ENCODE measurements around the gene ATG4D.
"Not testable (repeated sequence)": the region's sequence is repeated elsewhere in the genome, so short reads cannot be mapped to it uniquely, and the experiment has no call there.

Gene ATG4D

GRCh38 chr19:10518444-10519361, 25.0 kb upstream of the ATG4D start:
- in situ Hi-C loops (cut with HindIII; ENCODE audit: low sequenced_read_pairs): no loop called here

GRCh38 chr19:10519421-10519820, 24.3 kb upstream of the ATG4D start:
- in situ Hi-C loops (cut with HindIII; ENCODE audit: low sequenced_read_pairs): no loop called here

GRCh38 chr19:10520652-10521318, 22.9 kb upstream of the ATG4D start:
- in situ Hi-C loops (cut with HindIII; ENCODE audit: low sequenced_read_pairs): no loop called here

- in situ Hi-C loops (cut with HindIII; ENCODE audit: low sequenced_read_pairs): no loop called here
These were observed 22.1 kb upstream of the ATG4D start for GRCh38 chr19:10521461-10522171.

- in situ Hi-C loops (cut with HindIII; ENCODE audit: low sequenced_read_pairs): no loop called here
These were observed 20.5 kb upstream of the ATG4D start for GRCh38 chr19:10523135-10523636.

- in situ Hi-C loops (cut with HindIII; ENCODE audit: low sequenced_read_pairs): no loop called here
These were observed 18.1 kb upstream of the ATG4D start for GRCh38 chr19:10525636-10526035.

- in situ Hi-C loops (cut with HindIII; ENCODE audit: low sequenced_read_pairs): not testable (repeated sequence)
These were observed 16.8 kb upstream of the ATG4D start for GRCh38 chr19:10526887-10527286.

GRCh38 chr19:10532457-10532856, 11.2 kb upstream of the ATG4D start:
- in situ Hi-C loops (cut with HindIII; ENCODE audit: low sequenced_read_pairs): no loop called here

- in situ Hi-C loops (cut with HindIII; ENCODE audit: low sequenced_read_pairs): no loop called here
These were observed 9.9 kb upstream of the ATG4D start for GRCh38 chr19:10533646-10534386.

GRCh38 chr19:10535613-10536012, 8.1 kb upstream of the ATG4D start:
- in situ Hi-C loops (cut with HindIII; ENCODE audit: low sequenced_read_pairs): no loop called here

GRCh38 chr19:10537668-10538067, 6.0 kb upstream of the ATG4D start:
- in situ Hi-C loops (cut with HindIII; ENCODE audit: low sequenced_read_pairs): no loop called here

GRCh38 chr19:10538204-10538983, 5.3 kb upstream of the ATG4D start:
- in situ Hi-C loops (cut with HindIII; ENCODE audit: low sequenced_read_pairs): no loop called here

- in situ Hi-C loops (cut with HindIII; ENCODE audit: low sequenced_read_pairs): not testable (repeated sequence)
These were observed 4.7 kb upstream of the ATG4D start for GRCh38 chr19:10539016-10539415.

- in situ Hi-C loops (cut with HindIII; ENCODE audit: low sequenced_read_pairs): no loop called here
These were observed 665 bp upstream of the ATG4D start for GRCh38 chr19:10543059-10543419.

- in situ Hi-C loops (cut with HindIII; ENCODE audit: low sequenced_read_pairs): no loop called here
These were observed 593 bp downstream of the ATG4D start for GRCh38 chr19:10544242-10544752.

GRCh38 chr19:10544753-10545251, 1.1 kb downstream of the ATG4D start:
- in situ Hi-C loops (cut with HindIII; ENCODE audit: low sequenced_read_pairs): no loop called here

- in situ Hi-C loops (cut with HindIII; ENCODE audit: low sequenced_read_pairs): no loop called here
These were observed 3.1 kb downstream of the ATG4D start for GRCh38 chr19:10546817-10547216.

- in situ Hi-C loops (cut with HindIII; ENCODE audit: low sequenced_read_pairs): no loop called here
These were observed 5.1 kb downstream of the ATG4D start for GRCh38 chr19:10548746-10549276.

- in situ Hi-C loops (cut with HindIII; ENCODE audit: low sequenced_read_pairs): no loop called here
These were observed 6.0 kb downstream of the ATG4D start for GRCh38 chr19:10549733-10550132.

Data from DLD1 (cell line).